T47D (cell line): ENCODE results near the gene B3GNT8.
A peak's percentile ranks its signal among the peaks of the same experiment; 100 is the strongest.

Experiments used
- DNase-seq, 2 experiments: peaks; one replicate each; pipeline versions ENCODE4 v3.0.0 to v3.0.0-alpha.2; 2011 to 2012; ENCODE audit warnings: low read depth in 1 of 2, low spot score in 1 of 2
- JUND ChIP-seq: IDR thresholded peaks from 2 replicates; pipeline ENCODE4 v1.6.1; 2012; ENCODE audit warnings: low read depth
- in situ Hi-C: cut with HindIII; loops from 2 replicates; pipeline ENCODE4 v1.10.0; 2016; ENCODE audit warnings: low sequenced_read_pairs, low pct_unique_long_range_greater_than_20kb

The B3GNT8 gene

DNA sequence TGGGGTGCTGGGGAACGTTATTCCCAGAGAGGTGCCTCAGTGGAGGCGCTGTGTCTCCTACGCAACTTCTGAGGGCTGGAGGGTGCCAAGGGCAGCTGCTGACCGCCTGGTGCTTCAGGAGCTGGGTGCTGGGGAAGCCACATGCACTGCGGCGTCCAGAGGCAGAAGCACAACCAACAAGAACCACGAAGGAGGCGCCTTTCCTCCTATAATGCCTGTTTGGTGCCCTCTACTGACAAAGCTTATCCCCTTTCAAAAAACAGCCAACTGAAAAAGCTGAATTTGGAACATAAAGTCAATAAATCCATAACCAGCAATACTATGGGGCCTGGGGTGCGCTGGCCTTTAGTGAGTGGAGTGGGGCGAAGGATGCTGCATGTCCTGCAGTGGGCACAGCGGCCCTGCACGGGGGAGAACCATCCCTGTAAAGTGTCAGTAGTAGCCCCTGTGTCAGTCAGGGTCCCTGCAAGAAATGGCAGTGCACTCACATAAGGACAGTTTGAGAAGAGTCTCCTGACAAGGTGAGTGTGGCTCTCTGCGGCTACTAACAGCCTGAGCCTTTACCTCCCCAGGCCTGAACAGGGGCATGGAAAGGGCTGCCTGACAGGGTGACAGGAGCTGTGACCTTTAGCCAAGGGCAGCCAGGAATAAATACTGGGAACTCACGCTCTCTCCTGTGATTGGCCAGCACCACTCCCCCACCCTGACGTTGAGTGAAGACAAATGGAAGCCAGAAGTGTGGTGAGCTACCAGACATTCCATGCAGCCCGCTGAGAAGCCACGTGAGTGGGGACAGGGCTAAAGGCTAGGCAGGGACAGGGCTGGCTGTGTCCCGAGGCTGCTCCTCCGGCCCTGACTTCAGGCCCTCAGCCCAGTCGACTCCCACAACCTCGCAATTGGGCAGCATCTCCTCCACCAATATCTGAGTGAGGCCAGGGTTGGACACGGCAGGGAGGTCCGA is 4.5 kb upstream of the B3GNT8 start:
- in situ Hi-C loops, result no loop called here
- DNase-seq, result peak in 1 of 2 experiments; percentile 36
- TF ChIP-seq JUND, result no peak

DNA sequence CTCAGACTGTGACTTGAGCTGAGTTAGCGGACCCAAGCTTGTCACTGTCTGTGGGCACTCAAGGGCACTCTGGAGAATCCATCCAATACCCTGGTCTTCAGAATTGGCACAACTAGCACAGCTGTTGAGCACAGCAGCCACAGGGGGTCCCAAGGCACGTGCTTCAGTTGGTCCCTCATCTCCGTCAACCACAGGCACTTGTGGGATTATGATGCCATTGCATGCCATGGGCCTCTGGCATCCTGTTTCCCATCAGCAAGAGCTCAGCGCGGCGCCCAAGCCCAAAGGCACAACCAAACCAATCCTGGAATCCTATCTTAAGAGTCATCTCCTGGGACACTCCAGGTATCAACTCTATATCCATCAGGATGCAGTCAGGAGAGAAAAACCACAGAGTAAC is 3.7 kb upstream of the B3GNT8 start:
- no peak for TF ChIP-seq JUND
- DNase-seq, result no peak
- in situ Hi-C loops, result no loop called here

DNA sequence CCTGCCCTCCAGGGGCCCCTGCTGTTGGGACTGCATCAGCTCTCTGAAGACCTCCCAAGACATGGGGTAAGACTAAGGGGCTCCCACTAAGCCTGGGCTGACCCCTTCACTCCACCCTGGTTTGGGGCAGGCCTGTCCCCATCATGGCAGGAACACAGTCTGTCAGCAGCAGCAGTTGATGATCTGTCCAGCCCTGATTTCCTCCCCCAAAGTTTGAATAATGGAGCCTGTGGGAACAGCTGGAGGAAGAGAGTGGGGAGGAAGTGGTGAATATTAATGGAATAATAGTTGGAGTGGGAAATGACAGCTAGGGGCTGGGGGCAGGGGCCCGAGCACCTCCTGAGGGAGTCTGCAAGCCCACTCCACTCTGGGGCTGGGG is 1.3 kb upstream of the B3GNT8 start:
- DNase-seq, result no peak
- TF ChIP-seq JUND, result no peak
- in situ Hi-C loops, result no loop called here

DNA sequence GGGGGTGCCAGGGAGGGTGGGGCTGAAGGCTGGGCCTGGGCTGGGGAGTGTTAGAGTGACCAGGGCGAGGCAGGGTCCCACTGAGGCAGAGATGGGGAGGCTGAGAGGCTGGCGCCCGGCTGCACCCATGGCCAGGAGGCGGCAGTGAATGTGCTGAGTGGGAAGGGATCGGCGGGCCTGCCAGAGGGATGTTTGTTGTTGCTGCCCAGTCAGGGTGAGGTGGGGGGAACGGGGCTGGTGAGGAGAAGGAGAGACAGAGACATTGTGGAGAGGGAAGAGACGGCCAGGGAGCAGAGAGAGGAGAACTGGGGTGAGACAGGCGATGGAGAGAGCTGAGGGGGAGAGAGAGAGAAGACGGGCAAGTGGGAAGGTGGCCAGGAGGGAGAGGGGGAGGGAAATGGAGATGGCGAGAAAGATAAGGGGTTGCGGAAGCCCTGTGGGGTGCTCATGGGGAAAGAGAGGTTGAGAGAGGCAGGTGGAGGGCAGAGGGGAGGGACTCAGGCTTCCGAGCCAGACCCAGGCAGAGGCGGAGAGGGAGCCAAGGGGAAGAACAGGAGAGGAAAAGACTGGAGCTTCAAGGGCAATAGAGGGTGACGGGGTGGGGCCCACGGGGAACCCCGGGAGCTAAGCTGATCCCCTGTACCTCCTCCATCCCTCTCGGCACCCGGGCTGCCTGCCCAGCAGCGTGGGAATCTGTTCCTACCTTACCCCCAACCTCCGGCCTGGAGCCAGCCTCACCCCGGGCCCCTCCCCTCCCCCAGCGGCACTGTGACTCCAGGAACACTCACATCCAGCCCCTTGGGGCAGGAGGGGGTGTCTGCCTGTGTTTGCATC is 690 bp upstream of the B3GNT8 start:
- in situ Hi-C loops, result no loop called here
- TF ChIP-seq JUND, result no peak
- DNase-seq, result no peak

DNA sequence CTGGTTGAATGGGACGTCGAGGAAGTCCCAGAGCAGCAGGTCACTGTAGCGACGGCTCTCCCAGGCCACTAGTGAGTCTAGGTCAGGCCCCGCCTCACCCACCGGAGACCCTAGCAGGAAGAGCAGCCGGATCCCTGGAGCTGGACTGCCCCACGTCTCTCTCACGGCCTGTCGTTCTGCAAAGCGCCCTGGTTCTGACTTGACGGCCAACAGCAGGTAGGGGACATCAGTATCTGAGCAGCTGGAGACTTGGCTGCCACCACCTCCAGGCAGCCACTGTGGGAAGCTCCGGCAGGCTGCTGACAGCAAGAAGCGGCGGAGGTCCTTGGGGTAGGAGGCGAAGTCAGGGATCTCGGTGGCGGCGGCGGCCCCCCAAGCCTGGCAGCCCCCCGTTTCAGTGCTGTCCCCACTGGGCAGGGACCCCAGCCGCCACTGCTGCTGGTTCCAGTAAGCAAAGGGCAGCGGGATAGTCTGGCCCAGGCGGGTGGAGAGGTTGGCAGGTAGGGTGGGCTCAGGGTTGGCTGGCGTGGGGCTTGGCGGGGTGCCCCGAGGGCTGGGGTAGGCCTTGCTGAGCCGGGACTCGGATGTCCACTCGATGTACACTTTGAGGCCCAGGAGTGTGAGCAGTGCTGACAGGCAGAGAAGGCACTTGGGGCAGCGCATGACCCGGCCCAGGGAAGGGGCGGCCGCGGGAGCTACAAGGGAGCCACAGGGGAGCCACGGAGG is 895 bp downstream of the B3GNT8 start:
- in situ Hi-C loops, result no loop called here
- DNase-seq, result no peak
- no peak for TF ChIP-seq JUND

DNA sequence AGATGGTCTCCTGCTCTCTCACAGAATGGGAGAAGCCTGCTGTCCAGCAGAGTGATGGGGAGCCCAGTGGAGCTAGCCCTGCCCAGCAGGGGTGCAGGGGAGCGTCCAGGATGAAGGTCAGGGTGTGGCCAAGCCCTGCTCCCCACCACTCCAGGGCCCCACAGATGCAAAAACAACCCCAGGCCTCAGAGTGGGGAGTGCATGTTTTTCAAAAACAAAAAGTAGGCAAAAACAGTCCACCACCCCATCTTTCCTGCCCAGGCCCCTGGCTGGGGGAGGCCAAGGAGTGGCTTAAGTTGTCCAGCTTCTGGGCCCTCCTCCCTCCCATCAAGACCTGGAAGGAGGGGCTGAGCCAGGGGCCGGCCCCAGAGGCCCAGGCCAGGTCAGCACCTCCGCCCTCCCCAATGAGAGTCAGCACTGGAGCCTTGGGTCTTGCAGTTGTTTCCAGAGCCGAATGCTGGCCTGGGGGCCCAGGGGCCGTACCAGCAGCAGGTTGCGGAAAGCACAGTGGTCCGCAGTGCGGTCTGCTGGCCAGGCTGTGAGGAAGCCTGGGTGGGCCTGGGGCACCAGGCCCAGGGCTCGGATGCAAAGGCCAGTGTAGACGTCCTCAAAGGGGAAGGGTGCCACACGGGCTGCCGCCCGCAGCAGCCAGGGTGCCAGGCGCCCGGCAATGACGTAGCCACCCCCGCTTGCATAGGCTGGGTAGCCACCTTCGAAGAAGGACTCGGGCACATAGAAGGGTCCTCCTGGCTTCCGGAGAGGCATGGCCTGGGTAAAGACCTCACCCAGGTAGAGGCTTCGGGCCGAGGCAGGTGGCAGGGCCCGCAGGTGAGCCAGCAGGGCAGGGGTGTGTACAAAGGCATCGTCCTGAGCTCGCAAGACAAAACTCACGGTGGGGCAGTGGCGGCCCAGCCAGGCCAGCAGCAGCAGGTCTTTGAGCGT is 1.7 kb downstream of the B3GNT8 start:
- DNase-seq, result no peak
- TF ChIP-seq JUND, result no peak
- in situ Hi-C loops, result no loop called here

DNA sequence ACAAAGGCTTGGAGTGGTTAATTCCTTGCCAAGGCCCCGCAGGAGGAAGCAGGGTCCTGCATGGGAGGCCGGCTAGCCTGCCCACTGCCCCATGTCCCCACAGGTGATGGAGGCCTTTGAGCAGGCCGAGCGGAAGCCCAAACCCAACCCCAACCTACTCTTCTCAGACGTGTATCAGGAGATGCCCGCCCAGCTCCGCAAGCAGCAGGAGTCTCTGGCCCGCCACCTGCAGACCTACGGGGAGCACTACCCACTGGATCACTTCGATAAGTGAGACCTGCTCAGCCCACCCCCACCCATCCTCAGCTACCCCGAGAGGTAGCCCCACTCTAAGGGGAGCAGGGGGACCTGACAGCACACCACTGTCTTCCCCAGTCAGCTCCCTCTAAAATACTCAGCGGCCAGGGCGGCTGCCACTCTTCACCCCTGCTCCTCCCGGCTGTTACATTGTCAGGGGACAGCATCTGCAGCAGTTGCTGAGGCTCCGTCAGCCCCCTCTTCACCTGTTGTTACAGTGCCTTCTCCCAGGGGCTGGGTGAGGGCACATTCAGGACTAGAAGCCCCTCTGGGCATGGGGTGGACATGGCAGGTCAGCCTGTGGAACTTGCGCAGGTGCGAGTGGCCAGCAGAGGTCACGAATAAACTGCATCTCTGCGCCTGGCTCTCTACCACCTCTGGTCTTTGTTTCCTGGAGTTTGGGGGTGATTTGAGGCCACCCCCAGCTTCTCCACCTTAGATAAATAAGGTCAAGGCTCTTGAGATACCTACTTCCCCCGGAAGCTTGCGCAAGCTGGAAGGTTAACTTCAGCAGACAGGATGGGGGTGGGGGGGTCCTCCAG is 2.6 kb downstream of the B3GNT8 start:
- DNase-seq, result no peak
- no peak for TF ChIP-seq JUND
- in situ Hi-C loops, result no loop called here

DNA sequence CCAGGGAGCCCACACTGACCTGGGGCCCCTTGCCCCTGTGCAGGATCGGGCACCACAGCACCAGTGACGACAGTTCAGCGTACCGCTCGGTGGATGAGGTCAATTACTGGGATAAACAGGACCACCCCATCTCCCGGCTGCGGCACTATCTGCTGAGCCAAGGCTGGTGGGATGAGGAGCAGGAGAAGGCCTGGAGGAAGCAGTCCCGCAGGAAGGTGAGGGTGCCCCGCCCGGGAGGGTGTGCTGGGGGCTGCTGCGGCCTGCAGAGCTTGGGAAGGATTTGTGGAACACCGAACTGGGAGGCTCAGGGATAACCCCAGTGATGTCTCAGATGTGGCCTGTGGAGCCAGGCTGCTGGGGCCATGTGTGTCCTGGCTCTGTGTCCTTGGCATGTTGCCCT is 4.2 kb downstream of the B3GNT8 start:
- DNase-seq, result no peak
- in situ Hi-C loops, result no loop called here
- TF ChIP-seq JUND, result no peak

DNA sequence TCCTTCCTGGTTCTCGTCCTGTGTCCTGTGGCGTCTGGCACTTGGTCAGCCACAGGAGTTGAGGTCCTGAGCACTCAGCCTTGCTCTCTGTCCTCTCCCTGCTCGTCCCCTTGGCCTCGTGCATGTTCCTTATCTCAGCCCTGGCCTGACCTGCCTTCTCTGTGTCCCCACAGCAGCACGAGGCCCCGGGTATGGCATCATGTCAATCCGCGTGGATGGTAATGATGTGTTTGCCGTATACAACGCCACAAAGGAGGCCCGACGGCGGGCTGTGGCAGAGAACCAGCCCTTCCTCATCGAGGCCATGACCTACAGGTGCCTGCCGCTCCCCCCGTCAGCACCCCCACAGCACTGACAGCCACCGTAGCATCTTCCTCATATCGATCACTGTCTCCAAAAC is 4.7 kb downstream of the B3GNT8 start:
- DNase-seq, result no peak
- in situ Hi-C loops, result no loop called here
- no peak for TF ChIP-seq JUND

DNA sequence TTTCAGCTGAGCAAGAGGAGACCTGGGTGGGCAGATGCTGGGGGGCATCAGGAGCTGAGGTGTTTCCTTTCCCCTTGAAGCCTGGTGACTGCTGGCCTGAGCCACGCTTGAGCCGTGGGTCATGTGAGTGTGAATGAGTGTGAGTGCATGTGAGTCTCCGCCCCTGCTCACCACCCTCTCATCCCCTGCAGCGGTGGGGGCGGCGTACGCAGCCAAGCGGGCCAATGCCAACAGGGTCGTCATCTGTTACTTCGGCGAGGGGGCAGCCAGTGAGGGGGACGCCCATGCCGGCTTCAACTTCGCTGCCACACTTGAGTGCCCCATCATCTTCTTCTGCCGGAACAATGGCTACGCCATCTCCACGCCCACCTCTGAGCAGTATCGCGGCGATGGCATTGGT is 5.2 kb downstream of the B3GNT8 start:
- no peak for DNase-seq

DNA sequence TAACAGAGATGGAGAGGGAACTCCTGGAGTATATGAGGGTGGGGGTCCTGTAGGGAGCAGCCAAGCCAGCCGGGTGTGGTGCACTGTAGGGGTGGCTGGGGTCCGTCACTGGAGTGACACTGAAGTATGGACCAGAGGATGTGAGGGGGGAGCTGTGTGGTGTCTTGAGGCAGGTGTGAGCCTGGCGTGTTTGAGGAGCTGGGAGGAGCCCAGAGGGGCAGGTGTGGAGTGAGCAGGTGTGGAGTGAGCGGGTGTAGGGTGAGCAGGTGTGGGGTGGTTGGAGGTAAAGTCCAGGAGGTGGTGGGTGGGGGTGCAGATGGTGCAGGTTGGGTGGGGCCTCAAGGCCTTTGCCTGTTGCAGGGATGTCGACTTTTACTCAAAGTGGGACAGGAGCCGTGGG is 5.9 kb downstream of the B3GNT8 start:
- DNase-seq, result no peak
- in situ Hi-C loops, result no loop called here
- no peak for TF ChIP-seq JUND

More for the DNA sequence above, 5.2 kb downstream of the B3GNT8 start:
- in situ Hi-C loops, result no loop called here
- no peak for TF ChIP-seq JUND
